ENCODE results near the gene SLC2A8. TPM values are rescaled to one million over a fixed set of nuclear protein-coding genes. Genes with fewer than 3 reads are reported as not detected.
A peak's percentile ranks its signal among the peaks of the same experiment; 100 is the strongest.

The SLC2A8 gene
- total and polyA plus RNA-seq, 10 donors: 10.0 to 32.0 (median 21.0) TPM

DNA sequence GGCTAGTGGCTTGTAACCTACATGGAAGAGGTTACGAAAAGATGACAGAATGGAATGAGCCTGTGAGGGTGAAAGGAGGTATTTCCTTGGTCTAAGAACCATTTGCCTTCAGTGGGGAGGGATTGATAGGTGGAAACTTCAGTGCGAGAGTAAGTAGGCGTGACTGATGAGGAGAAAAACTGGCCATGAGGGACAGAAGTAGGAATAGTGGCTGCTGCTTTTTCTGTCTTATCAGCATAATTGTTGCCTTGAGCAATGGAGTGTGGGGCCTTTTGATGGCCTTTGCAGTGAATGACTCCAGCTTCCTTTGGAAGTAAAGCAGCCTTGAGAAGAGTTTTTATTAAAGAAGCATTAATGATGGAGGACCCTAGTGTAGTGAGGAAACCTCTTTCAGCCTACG, 18.2 kb downstream of the SLC2A8 start:
- Histone ChIP-seq H3K9me3 (no peaks in the 10 kb centered on the region), H3K27ac (no peak overlapping the region), H3K4me1 (peaks cover 0 to 21% (median 0%) of the 10 kb centered on the region in 6 donors), H3K4me3 (no peak overlapping the region), H3K27me3 (replicated peaks in 1 of 7) (no peaks in the 10 kb centered on the region), H3K36me3 (no peaks in the 10 kb centered on the region)
- WGBS, 5 donors: 83 to 85% (median 85%) methylated on average over 4 of the region's 4 CpGs
- TF ChIP-seq, protein P1, sequence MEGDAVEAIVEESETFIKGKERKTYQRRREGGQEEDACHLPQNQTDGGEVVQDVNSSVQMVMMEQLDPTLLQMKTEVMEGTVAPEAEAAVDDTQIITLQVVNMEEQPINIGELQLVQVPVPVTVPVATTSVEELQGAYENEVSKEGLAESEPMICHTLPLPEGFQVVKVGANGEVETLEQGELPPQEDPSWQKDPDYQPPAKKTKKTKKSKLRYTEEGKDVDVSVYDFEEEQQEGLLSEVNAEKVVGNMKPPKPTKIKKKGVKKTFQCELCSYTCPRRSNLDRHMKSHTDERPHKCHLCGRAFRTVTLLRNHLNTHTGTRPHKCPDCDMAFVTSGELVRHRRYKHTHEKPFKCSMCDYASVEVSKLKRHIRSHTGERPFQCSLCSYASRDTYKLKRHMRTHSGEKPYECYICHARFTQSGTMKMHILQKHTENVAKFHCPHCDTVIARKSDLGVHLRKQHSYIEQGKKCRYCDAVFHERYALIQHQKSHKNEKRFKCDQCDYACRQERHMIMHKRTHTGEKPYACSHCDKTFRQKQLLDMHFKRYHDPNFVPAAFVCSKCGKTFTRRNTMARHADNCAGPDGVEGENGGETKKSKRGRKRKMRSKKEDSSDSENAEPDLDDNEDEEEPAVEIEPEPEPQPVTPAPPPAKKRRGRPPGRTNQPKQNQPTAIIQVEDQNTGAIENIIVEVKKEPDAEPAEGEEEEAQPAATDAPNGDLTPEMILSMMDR (IDR thresholded peaks at IDR 0.05 in 8 of 11, conservative IDR thresholded peaks at IDR 0.05 in 3 of 11): no peak
- no peak for TF ChIP-seq POLR2A (IDR thresholded peaks at IDR 0.05)
- DNase-seq: no peak
- intact Hi-C loops (cut with DNase I; ENCODE audit: low total_unique reads): no loop called here

DNA sequence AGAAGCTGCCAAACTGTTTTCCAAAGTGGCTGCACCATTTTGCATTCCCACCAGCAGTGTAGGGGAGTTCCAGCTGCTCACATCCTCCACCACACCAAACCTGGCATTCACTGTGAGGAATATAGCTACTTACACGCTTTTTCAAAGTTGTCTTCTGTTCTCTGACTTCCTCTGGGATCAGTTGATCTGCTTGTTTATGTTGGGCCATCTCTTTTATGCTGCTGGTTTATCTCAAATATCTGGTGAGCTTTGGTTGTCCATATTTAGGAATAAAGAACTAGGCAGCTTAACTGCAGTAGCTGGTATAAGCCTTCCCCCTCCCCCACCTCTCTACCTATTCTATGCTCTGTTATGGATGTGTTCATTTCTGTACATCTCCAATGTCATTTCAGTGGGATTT, 18.7 kb downstream of the SLC2A8 start:
- intact Hi-C loops (cut with DNase I; ENCODE audit: low total_unique reads): no loop called here
- Histone ChIP-seq H3K27me3 (replicated peaks in 1 of 7) (no peaks in the 10 kb centered on the region), H3K36me3 (no peaks in the 10 kb centered on the region), H3K9me3 (no peaks in the 10 kb centered on the region), H3K27ac (no peak overlapping the region), H3K4me3 (no peak overlapping the region), H3K4me1 (peaks cover 0 to 18% (median 0%) of the 10 kb centered on the region in 6 donors)
- no peak for DNase-seq
- no peak for TF ChIP-seq POLR2A (IDR thresholded peaks at IDR 0.05)
- WGBS, 5 donors: 64 to 86% (median 74%) methylated on average over 1 of the region's 1 CpG

- H3K27ac ChIP-seq: no peak overlapping the region
- H3K36me3 ChIP-seq: no peaks in the 10 kb centered on the region
- peaks cover 0 to 18% (median 8%) of the 10 kb centered on the region in 6 donors for H3K4me1 ChIP-seq
- H3K9me3 ChIP-seq: no peaks in the 10 kb centered on the region
- no peak for DNase-seq
- intact Hi-C loops (cut with DNase I; ENCODE audit: low total_unique reads): no loop called here
- H3K27me3 ChIP-seq (replicated peaks in 1 of 7): no peaks in the 10 kb centered on the region
- WGBS, 5 donors: 81 to 90% (median 87%) methylated on average over 15 of the region's 15 CpGs
- no peak overlapping the region for H3K4me3 ChIP-seq
- no peak for TF ChIP-seq POLR2AphosphoS5 (IDR thresholded peaks at IDR 0.05)
- TF ChIP-seq, protein P1 (IDR thresholded peaks at IDR 0.05 in 8 of 11, conservative IDR thresholded peaks at IDR 0.05 in 3 of 11): no peak
- TF ChIP-seq POLR2A (IDR thresholded peaks at IDR 0.05): no peak
Measured at GRCh38 chr9:127417131-127418036, 20.4 kb downstream of the SLC2A8 start.

DNA sequence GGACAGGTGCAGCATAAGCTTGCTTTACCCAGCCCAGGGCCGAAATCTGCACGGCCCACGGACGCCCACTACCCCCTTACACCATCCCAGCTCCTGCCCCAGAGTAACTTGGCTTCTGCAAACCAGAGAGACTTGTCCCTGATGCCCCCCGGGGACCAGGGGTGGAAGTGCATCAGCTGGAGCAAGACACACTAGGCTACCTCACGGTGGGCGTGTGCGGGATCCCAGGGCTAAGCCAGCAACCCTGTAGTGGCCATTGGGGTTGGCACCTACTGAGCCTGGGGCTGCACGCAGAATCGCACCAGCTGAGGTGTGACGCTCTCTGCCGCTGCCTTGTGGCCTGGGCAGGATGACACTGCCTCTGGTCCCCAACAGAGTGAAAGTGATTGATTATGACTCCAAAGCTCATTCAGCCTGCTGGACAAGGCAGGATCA, 21.1 kb downstream of the SLC2A8 start:
- intact Hi-C loops (cut with DNase I; ENCODE audit: low total_unique reads): no loop called here
- Histone ChIP-seq H3K9me3 (no peaks in the 10 kb centered on the region), H3K36me3 (no peaks in the 10 kb centered on the region), H3K4me3 (no peak overlapping the region), H3K27me3 (replicated peaks in 1 of 7) (no peaks in the 10 kb centered on the region), H3K4me1 (peaks cover 0 to 25% (median 15%) of the 10 kb centered on the region in 6 donors), H3K27ac (no peak overlapping the region)
- WGBS, 5 donors: 53 to 80% (median 69%) methylated on average over 5 to 12 of the region's 12 CpGs
- TF ChIP-seq POLR2A (IDR thresholded peaks at IDR 0.05) (no peak), POLR2AphosphoS5 (IDR thresholded peaks at IDR 0.05) (peak in 1 of 3 donors; percentile 42)
- TF ChIP-seq, protein P1 (IDR thresholded peaks at IDR 0.05 in 8 of 11, conservative IDR thresholded peaks at IDR 0.05 in 3 of 11): peak in 5 of 11 experiments; percentile 11 to 46 (median 29)
- DNase-seq: no peak

All from spleen (tissue), 11 donors.